HepG2 (cell line): Measurements from ENCODE around the gene RPS17. TPM values are rescaled to one million over a fixed set of nuclear protein-coding genes. Genes with fewer than 3 reads are reported as not detected.

ENCODE experiments used
- AFF4 ChIP-seq: sonication (generic); formaldehyde crosslinking; IDR thresholded peaks from 2 replicates; pipeline ENCODE4 v1.4.0; 2020; ENCODE audit warnings: missing genetic modification reagents
- AGO1 ChIP-seq: fragments of 200-400 bp; formaldehyde crosslinking; IDR thresholded peaks from 2 replicates; pipeline ENCODE4 v1.6.1; 2017; ENCODE audit warnings: mild to moderate bottlenecking, low read depth, low read length, moderate library complexity; ENCODE audit not compliant: poor library complexity, severe bottlenecking
- MATR3 ChIP-seq: sonication (generic); formaldehyde crosslinking; IDR thresholded peaks from 2 replicates; pipeline ENCODE4 v1.4.0; 2020; ENCODE audit warnings: missing genetic modification reagents
- NFATC3 ChIP-seq: sonication (generic); formaldehyde crosslinking; IDR thresholded peaks from 2 replicates; pipeline ENCODE4 v1.5.1; 2020; ENCODE audit warnings: mild to moderate bottlenecking, missing genetic modification reagents
- NKX3-1 ChIP-seq: sonication (generic); formaldehyde crosslinking; IDR thresholded peaks from 2 replicates; pipeline ENCODE4 v1.5.0; 2020; ENCODE audit warnings: missing genetic modification reagents
- PRPF4 ChIP-seq: fragments of 200-400 bp; formaldehyde crosslinking; IDR thresholded peaks from 2 replicates; pipeline ENCODE4 v1.6.1; 2016; ENCODE audit warnings: low read length, low read depth; ENCODE audit not compliant: poor library complexity, severe bottlenecking
- REPIN1 ChIP-seq: sonication (generic); formaldehyde crosslinking; IDR thresholded peaks from 2 replicates; pipeline ENCODE4 v1.8.0; 2022; ENCODE audit warnings: missing genetic modification reagents, low read depth, mild to moderate bottlenecking, borderline replicate concordance
- RNF2 ChIP-seq: fragments of 450-650 bp; conservative IDR thresholded peaks from 2 replicates; pipeline ENCODE4 v1.6.1; 2016; ENCODE audit warnings: low read depth
- SMAD1 ChIP-seq: sonication (generic); formaldehyde crosslinking; IDR thresholded peaks from 2 replicates; pipeline ENCODE4 v1.4.0; 2020; ENCODE audit warnings: missing genetic modification reagents, low read depth, mild to moderate bottlenecking, borderline replicate concordance
- ZBTB34 ChIP-seq: sonication (generic); formaldehyde crosslinking; IDR thresholded peaks from 2 replicates; pipeline ENCODE4 v1.8.0; 2022; ENCODE audit warnings: mild to moderate bottlenecking, missing genetic modification reagents
- ZBTB7B ChIP-seq: sonication (generic); formaldehyde crosslinking; IDR thresholded peaks from 2 replicates; pipeline ENCODE4 v1.4.0; 2020; ENCODE audit warnings: missing genetic modification reagents
- ZNF296 ChIP-seq: sonication (generic); formaldehyde crosslinking; conservative IDR thresholded peaks from 2 replicates; pipeline ENCODE4 v1.5.0; 2020; ENCODE audit warnings: mild to moderate bottlenecking, missing genetic modification reagents
- ZNF687 ChIP-seq: sonication (generic); formaldehyde crosslinking; IDR thresholded peaks from 2 replicates; pipeline ENCODE4 v1.5.1; 2020; ENCODE audit warnings: mild to moderate bottlenecking, missing genetic modification reagents, moderate library complexity
- ZNF75D ChIP-seq: sonication (generic); formaldehyde crosslinking; IDR thresholded peaks from 2 replicates; pipeline ENCODE4 v1.8.1; 2023; ENCODE audit warnings: missing genetic modification reagents, mild to moderate bottlenecking, borderline replicate concordance
- polyA plus RNA-seq, 8 experiments: library from polyadenylated mRNA; depleted of rRNA in 3 of 8; stranded (reverse) in 7 of 8; unstranded in 1 of 8; fragments of >200 nt; fragmentation: Illumina TruSeq in 4 of 8; extraction: Trizol in 4 of 8; gene quantifications; 2 replicates each; pipeline versions ENCODE4 v1.2.1 to v1.2.3, GENCODE V29; 2011 to 2016; ENCODE audit warnings: low read depth in 4 of 8, missing spikeins in 1 of 8, mixed read lengths in 1 of 8; ENCODE audit not compliant: insufficient read depth in 1 of 8
- total RNA-seq, 5 experiments: library from RNA; depleted of rRNA; stranded (reverse); fragments of >200 nt; fragmentation: Illumina TruSeq; extraction: Trizol; gene quantifications; 2 replicates each; pipeline ENCODE4 v1.2.3, GENCODE V29; 2016; ENCODE audit warnings: low read depth in 1 of 5
- TF ChIP-seq, protein P1 (sequence below): sonication (generic); formaldehyde crosslinking; IDR thresholded peaks from 2 replicates; pipeline ENCODE4 v1.8.0; 2022; ENCODE audit warnings: missing genetic modification reagents, low read depth, mild to moderate bottlenecking, borderline replicate concordance
- TF ChIP-seq, protein P2 (sequence below): sonication (generic); formaldehyde crosslinking; IDR thresholded peaks from 2 replicates; pipeline ENCODE4 v1.8.0; 2022; ENCODE audit warnings: mild to moderate bottlenecking, missing genetic modification reagents, borderline replicate concordance

Gene RPS17
- total and polyA plus RNA-seq, 2 of the 13 experiments (the other 11 are each of a cell fraction or from before 2014, with no cell fraction given) = 2,570 to 5,021 TPM

GRCh38 chr15:82540055-82540983, at the start of gene RPS17 (continued):
- no peak for TF ChIP-seq AGO1
- peak; percentile 66 for TF ChIP-seq NKX3-1
- no peak for TF ChIP-seq MATR3 (CRISPR knock-in tag)
- no peak for TF ChIP-seq RNF2
- TF ChIP-seq, protein P1, sequence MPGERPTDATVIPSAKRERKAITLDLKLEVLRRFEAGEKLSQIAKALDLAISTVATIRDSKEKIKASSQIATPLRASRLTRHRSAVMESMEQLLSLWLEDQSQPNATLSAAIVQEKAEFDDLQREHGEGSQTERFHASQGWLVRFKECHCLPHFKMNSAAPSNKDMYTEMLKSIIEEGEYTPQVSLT (CRISPR knock-in tag) = no peak
- TF ChIP-seq ZNF687 (CRISPR knock-in tag) = peak; percentile 75
- TF ChIP-seq ZBTB34 (CRISPR knock-in tag) = peak; percentile 51; the same call in 1 of the 2 replicates
- TF ChIP-seq AFF4 = peak; percentile 65; the same call in 1 of the 2 replicates
- no peak for TF ChIP-seq ZNF296 (CRISPR knock-in tag)
- TF ChIP-seq ZBTB7B (CRISPR knock-in tag) = peak; percentile 91
- TF ChIP-seq NFATC3 = peak; percentile 4; the same call in 1 of the 2 replicates
- TF ChIP-seq ZNF75D (CRISPR knock-in tag) = no peak
- TF ChIP-seq, protein P2, sequence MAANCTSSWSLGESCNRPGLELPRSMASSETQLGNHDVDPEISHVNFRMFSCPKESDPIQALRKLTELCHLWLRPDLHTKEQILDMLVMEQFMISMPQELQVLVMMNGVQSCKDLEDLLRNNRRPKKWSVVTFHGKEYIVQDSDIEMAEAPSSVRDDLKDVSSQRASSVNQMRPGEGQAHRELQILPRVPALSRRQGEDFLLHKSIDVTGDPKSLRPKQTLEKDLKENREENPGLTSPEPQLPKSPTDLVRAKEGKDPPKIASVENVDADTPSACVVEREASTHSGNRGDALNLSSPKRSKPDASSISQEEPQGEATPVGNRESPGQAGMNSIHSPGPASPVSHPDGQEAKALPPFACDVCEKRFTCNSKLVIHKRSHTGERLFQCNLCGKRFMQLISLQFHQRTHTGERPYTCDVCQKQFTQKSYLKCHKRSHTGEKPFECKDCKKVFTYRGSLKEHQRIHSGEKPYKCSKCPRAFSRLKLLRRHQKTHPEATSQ (CRISPR knock-in tag) = peak; percentile 88; the same call in 1 of the 2 replicates
- peak; percentile 97; the same call in 1 of the 2 replicates for TF ChIP-seq REPIN1 (CRISPR knock-in tag)
- no peak for TF ChIP-seq PRPF4
- TF ChIP-seq SMAD1 (CRISPR knock-in tag) = peak; percentile 58; the same call in 1 of the 2 replicates
